Calu3 (cell line): ENCODE measurements around the gene CUL4A. TPM values are rescaled to one million over a fixed set of nuclear protein-coding genes. Genes with fewer than 3 reads are reported as not detected.

Experiments used
- BruUV-seq: library from RNA; stranded (reverse); fragments of 400-500 nt; replicated peaks from 2 replicates; lab custom pipeline; 2021; lab: Mats Ljungman, UMichigan
- CTCF ChIA-PET: fragments of 300-600 bp; sonication (Branson Sonifier 250); formaldehyde crosslinking; loops from one replicate; lab custom pipeline; 2022; ENCODE audit warnings: antibody characterized with exemption; lab: Charles Lee
- DNase-seq: peaks from one replicate; pipeline ENCODE4 v3.0.0; 2022
- H3K27ac Mint-ChIP-seq: one replicate; pipeline ENCODE4 v1.8.0; 2022; ENCODE audit warnings: mixed read lengths; ENCODE audit not compliant: unreplicated experiment
- H3K27me3 Mint-ChIP-seq: one replicate; pipeline ENCODE4 v1.8.0; 2022; ENCODE audit warnings: mixed read lengths; ENCODE audit not compliant: unreplicated experiment
- H3K36me3 Mint-ChIP-seq: one replicate; pipeline ENCODE4 v1.8.0; 2022; ENCODE audit warnings: mild to moderate bottlenecking, moderate library complexity, mixed read lengths; ENCODE audit not compliant: insufficient read depth, unreplicated experiment
- H3K4me1 Mint-ChIP-seq: one replicate; pipeline ENCODE4 v1.8.0; 2022; ENCODE audit warnings: mild to moderate bottlenecking, low read depth, mixed read lengths; ENCODE audit not compliant: unreplicated experiment
- H3K4me3 Mint-ChIP-seq: one replicate; pipeline ENCODE4 v1.8.0; 2022; ENCODE audit warnings: mild to moderate bottlenecking, low read depth, moderate library complexity, mixed read lengths; ENCODE audit not compliant: unreplicated experiment
- H3K9me3 Mint-ChIP-seq: one replicate; pipeline ENCODE4 v1.8.0; 2022; ENCODE audit warnings: low read depth, mixed read lengths; ENCODE audit not compliant: unreplicated experiment
- intact Hi-C: fragments of 100-400 bp; cut with micrococcal nuclease; formaldehyde crosslinking; loops from one replicate; pipeline ENCODE4 v1.10.0; 2022; ENCODE audit not compliant: unreplicated experiment
- total RNA-seq: library from RNA; stranded (reverse); gene quantifications from 2 replicates; pipeline ENCODE4 v1.2.3, GENCODE V29; 2022
- TF ChIP-seq, protein P1 (sequence below): fragments of 200-600 bp; IDR thresholded peaks from one replicate; pipeline ENCODE4 v1.8.0; 2022; ENCODE audit warnings: antibody characterized with exemption; ENCODE audit not compliant: unreplicated experiment

Gene CUL4A
- total RNA-seq, 1 experiment from 2014 or later: 32.1 TPM

DNA sequence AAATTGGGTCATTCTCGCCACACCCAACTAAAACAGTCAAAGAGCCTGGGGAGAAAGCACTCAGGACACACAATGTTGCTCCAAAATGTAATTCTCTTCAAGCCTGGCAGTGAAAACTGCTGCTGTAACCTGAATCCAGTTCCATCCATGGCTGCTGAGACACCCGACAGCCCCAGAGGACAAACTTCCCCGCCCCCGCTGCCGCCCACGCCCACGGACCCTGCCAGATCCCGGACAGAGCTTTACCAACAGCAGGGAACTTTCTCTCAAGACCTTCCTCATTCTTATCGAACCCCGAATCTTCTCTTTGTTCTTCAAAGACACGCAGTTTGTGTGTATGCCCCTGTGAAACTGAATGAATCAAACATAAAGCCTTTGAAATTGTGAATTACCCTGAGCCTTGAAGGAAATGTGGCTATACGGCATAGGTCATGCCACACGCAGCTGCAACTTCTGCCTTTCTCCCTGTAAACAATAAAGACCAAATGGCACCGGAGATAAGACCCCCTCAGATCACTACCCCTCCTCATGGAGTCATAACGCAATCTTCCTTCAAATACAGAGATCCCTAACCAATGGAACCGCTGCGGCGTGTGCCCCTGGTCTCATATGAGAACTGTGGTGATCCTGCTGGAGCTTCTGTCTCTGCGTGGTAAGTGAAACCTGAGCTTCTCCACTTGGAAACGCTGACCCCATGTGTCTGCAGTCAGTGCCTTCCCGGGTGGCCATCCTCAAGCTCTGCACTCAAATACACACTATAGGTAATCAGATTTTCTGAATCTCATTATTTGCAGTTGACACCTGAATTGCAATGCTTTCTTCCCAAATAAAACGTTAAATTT, 82.8 kb downstream of the CUL4A start:
- peaks cover 11% of the 10 kb centered on the region for H3K4me1 Mint-ChIP-seq
- peaks cover 2% of the 10 kb centered on the region for H3K9me3 Mint-ChIP-seq
- peaks cover 12% of the 10 kb centered on the region for H3K27me3 Mint-ChIP-seq
- TF ChIP-seq, protein P1, sequence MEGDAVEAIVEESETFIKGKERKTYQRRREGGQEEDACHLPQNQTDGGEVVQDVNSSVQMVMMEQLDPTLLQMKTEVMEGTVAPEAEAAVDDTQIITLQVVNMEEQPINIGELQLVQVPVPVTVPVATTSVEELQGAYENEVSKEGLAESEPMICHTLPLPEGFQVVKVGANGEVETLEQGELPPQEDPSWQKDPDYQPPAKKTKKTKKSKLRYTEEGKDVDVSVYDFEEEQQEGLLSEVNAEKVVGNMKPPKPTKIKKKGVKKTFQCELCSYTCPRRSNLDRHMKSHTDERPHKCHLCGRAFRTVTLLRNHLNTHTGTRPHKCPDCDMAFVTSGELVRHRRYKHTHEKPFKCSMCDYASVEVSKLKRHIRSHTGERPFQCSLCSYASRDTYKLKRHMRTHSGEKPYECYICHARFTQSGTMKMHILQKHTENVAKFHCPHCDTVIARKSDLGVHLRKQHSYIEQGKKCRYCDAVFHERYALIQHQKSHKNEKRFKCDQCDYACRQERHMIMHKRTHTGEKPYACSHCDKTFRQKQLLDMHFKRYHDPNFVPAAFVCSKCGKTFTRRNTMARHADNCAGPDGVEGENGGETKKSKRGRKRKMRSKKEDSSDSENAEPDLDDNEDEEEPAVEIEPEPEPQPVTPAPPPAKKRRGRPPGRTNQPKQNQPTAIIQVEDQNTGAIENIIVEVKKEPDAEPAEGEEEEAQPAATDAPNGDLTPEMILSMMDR: no peak
- CTCF ChIA-PET: no interaction called here
- no TSS peak for BruUV-seq
- H3K36me3 Mint-ChIP-seq: peaks cover 8% of the 10 kb centered on the region
- intact Hi-C loops: no loop called here
- DNase-seq: no peak
- peak overlapping the region; percentile 43 for H3K4me3 Mint-ChIP-seq
- no peak overlapping the region for H3K27ac Mint-ChIP-seq

DNA sequence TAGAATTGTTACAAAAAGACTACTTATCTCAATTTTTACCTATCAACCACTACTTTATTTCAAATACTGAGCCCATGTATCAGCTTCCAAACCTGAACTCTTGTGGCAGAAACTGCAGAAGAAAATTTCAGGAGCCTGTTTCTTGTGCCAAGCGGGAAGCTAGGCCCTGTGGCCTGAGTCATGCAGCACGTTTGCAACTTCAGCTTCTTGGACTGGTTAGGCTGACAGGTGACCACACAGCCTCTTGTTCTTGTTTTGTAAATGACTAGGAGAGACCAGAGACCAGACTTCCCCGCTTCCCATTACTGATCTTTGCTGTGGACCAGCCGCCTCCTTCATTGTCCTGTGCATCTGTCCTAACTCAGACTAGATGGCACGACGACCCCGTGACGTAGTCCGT, 84.3 kb downstream of the CUL4A start:
- no peak for DNase-seq
- Mint-ChIP-seq H3K4me3 (no peak overlapping the region), H3K4me1 (peaks cover 11% of the 10 kb centered on the region), H3K36me3 (peaks cover 15% of the 10 kb centered on the region), H3K27me3 (peaks cover 12% of the 10 kb centered on the region), H3K9me3 (peaks cover 2% of the 10 kb centered on the region), H3K27ac (no peak overlapping the region)
- BruUV-seq: no TSS peak
- intact Hi-C loops: no loop called here
- TF ChIP-seq, protein P1: no peak
- CTCF ChIA-PET: no interaction called here

DNA sequence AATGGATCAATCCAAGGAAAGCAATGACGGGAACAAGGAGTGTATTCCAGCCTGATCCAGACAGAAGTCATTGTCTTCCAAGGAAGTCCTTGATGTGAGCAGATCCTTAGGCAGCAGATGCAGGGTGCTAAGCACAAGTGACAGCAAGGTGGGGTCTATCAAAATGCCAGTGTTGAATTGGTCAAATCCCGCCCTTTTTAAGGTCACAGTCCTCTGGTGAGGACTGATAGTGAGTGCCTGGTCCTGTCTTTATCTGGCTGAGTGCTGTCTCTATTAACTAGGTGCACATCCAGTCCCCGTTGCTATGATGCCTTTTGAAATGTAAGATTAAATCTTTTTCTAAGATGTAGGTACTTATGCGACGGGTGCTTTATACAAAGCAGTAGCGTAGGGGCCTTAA, 86.4 kb downstream of the CUL4A start:
- peaks cover 12% of the 10 kb centered on the region for H3K27me3 Mint-ChIP-seq
- intact Hi-C loops: no loop called here
- H3K27ac Mint-ChIP-seq: no peak overlapping the region
- peaks cover 11% of the 10 kb centered on the region for H3K4me1 Mint-ChIP-seq
- CTCF ChIA-PET: no interaction called here
- TF ChIP-seq, protein P1: no peak
- H3K36me3 Mint-ChIP-seq: peaks cover 15% of the 10 kb centered on the region
- DNase-seq: no peak
- no peak overlapping the region for H3K4me3 Mint-ChIP-seq
- peaks cover 2% of the 10 kb centered on the region for H3K9me3 Mint-ChIP-seq
- no TSS peak for BruUV-seq

DNA sequence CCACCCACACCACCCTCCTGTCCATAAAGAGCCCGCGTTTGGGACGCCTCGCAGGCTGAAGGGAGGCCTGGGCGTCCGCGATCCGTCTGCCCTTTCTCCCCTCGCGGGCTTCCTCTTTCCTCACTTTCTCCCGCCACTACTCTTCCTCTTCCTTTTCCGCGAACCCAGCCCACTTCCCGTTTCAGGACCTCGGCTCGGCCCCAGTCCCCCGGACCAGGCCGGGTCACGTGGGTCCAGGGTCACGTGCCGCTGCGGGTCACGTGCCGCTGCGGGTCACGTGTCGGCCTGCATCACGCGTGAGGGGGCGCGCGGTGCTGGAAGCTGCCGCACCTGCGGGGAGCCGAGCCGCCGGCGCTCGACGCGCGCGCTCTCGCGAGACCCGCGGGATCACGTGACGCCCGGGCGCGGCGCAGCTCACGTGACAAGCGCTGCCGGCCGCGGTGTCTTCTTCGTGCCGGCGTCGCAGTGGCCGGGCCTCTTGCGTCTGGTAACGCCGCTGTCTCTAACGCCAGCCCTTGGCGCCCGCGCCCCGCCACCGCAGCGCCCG, 87.5 kb downstream of the CUL4A start, which contains the start of gene LAMP1:
Gene LAMP1, plus strand, starts transcription at position 417 of the 547 bp plus-strand sequence. CDS start 196 bp downstream, outside the sequence.
- DNase-seq: peak; percentile 90
- CTCF ChIA-PET: no interaction called here
- no TSS peak for BruUV-seq
- TF ChIP-seq, protein P1: no peak
- Mint-ChIP-seq H3K36me3 (peaks cover 15% of the 10 kb centered on the region), H3K4me1 (peaks cover 11% of the 10 kb centered on the region), H3K27me3 (peaks cover 8% of the 10 kb centered on the region), H3K27ac (peak within 1 kb of the TSS; percentile 99), H3K9me3 (peaks cover 2% of the 10 kb centered on the region), H3K4me3 (peak within 1 kb of the TSS; percentile 100)
- intact Hi-C loops: no loop called here
